ES-I3 (cell line): Measurements from ENCODE around the gene CD2AP.
"Not testable (repeated sequence)": the region's sequence is repeated elsewhere in the genome, so short reads cannot be mapped to it uniquely, and the experiment has no call there.

Experiments
- H3K36me3 ChIP-seq: 2 replicates; pipeline ENCODE4 v1.6.1; 2013; ENCODE audit warnings: mild to moderate bottlenecking, low read length, control low read depth, moderate library complexity; ENCODE audit not compliant: insufficient read depth
- H3K4me1 ChIP-seq: 2 replicates; pipeline ENCODE4 v1.6.1; 2013; ENCODE audit warnings: mild to moderate bottlenecking, control low read depth, low read length; ENCODE audit not compliant: insufficient read depth
- H3K9ac ChIP-seq: 2 replicates; pipeline ENCODE4 v1.6.1; 2013; ENCODE audit warnings: low read depth, mild to moderate bottlenecking, low read length, moderate library complexity
- H3K9me3 ChIP-seq: 2 replicates; pipeline ENCODE4 v1.6.1; 2013; ENCODE audit warnings: mild to moderate bottlenecking, low read length, moderate library complexity; ENCODE audit not compliant: control insufficient read depth, insufficient read depth

The CD2AP gene

GRCh38 chr6:47633141-47633540 is 155.6 kb downstream of the CD2AP start:
- H3K9ac ChIP-seq, result no peak overlapping the region
- peaks cover 13% of the 10 kb centered on the region for H3K4me1 ChIP-seq
- H3K36me3 ChIP-seq, result no peaks in the 10 kb centered on the region
- no peaks in the 10 kb centered on the region for H3K9me3 ChIP-seq

GRCh38 chr6:47634210-47635047 is 156.8 kb downstream of the CD2AP start:
- no peak overlapping the region for H3K9ac ChIP-seq
- peaks cover 13% of the 10 kb centered on the region for H3K4me1 ChIP-seq
- H3K9me3 ChIP-seq, result no peaks in the 10 kb centered on the region
- H3K36me3 ChIP-seq, result no peaks in the 10 kb centered on the region

DNA sequence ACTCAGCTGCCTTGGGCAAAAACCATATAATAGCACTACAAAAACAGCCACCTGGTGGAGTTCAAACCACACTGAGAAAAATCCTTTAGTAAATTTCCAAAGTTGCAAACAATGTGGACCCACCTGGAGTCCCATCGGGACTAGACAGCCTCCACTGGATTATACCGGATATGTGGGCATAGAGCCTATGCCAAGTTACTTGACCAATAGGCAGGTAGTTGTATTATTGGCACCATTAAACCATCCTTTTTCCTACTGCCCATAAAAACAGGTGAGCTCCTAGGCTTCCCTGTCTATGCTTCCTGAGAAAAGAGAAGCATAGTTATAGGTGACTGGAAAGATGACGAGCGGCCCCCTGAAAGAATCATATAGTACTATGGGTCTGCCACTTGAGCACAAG is 169.1 kb downstream of the CD2AP start:
- no peaks in the 10 kb centered on the region for H3K36me3 ChIP-seq
- H3K9ac ChIP-seq, result no peak overlapping the region
- no peaks in the 10 kb centered on the region for H3K9me3 ChIP-seq
- peaks cover 5% of the 10 kb centered on the region; the same call in 1 of the 2 replicates for H3K4me1 ChIP-seq

GRCh38 chr6:47647188-47647587 is 169.6 kb downstream of the CD2AP start:
- peaks cover 5% of the 10 kb centered on the region; the same call in 1 of the 2 replicates for H3K4me1 ChIP-seq
- no peaks in the 10 kb centered on the region for H3K36me3 ChIP-seq
- H3K9ac ChIP-seq, result no peak overlapping the region
- no peaks in the 10 kb centered on the region for H3K9me3 ChIP-seq

DNA sequence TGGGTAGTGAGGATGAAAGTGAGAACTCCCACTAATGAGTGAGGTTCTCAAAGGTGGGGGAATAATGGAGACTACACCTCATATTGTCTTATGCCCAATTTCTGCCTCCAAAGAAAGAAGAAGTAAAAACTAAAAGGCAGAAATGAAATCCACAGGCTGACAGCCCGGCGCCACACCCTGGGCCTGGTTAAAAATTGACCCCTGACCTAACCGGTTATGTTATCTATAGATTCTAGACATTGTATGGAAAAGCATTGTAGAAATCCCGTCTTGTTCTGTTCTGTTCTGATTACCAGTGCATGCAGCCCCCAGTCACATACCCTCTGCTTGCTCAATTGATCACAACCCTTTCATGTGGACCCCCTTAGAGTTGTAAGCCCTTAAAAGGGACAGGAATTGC is 170.0 kb downstream of the CD2AP start:
- H3K36me3 ChIP-seq, H3K4me1 ChIP-seq, H3K9ac ChIP-seq, H3K9me3 ChIP-seq: not testable (repeated sequence)

DNA sequence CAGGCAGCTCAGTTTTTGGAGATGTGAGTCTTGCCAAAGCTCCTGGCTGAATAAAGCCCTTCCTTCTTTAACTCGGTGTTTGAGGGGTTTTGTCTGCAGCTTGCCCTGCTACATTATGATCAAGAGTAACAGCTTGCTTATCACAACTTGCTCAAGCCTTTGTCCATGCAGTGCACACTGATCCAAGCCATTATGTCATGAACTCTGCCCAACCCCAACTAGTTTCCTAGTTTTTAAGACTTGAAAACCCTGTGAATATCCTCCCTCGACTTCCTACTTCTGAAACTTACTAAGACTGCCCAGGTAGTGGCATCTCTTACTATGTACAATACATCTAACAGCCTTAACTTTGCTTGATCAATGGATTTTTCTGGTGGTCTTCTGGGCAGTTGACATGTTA is 170.4 kb downstream of the CD2AP start:
- H3K36me3 ChIP-seq, result no peaks in the 10 kb centered on the region
- no peaks in the 10 kb centered on the region for H3K9me3 ChIP-seq
- H3K4me1 ChIP-seq, result peaks cover 5% of the 10 kb centered on the region; the same call in 1 of the 2 replicates
- no peak overlapping the region for H3K9ac ChIP-seq

DNA sequence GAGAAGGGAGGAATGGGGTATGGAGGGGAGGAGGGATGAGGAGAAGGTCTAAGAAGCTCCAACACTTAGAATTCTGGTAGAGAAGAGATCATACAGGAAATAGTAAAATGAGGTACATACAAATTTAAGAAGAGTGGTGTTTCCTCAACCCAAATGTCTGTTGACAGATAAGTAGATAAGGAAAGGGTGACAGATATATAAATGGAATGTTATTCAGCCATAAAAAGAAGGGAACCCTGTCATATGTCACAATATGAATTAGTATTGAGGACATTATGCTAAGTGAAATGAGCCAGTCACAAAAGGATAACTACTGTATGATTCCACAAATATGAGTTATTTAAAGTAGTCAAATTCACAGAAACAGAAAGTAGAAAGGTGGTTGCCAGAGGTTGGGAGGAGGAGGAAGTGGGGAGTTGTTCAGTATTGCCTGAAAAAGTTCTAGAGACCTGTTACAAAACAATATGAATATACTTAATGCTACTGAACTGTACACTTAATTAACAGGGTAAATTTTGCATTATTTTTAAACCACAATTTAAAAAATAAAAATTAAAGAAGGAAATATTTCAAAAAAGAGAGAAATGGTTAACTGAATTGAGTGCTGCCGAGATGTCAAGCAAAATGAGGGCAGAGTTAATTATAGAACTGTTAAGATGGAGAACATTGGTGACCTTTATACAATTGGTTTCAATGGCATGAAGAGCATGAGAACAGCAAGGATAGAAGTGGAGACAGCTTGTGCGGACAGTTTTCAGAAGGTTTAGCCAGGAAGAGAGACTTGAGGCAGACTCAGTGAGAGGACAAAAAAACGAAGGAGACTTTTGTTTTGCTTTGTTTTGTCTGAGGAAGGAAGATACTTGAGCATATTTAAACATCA is 173.2 kb downstream of the CD2AP start:
- H3K4me1 ChIP-seq, result peaks cover 5% of the 10 kb centered on the region; the same call in 1 of the 2 replicates

DNA sequence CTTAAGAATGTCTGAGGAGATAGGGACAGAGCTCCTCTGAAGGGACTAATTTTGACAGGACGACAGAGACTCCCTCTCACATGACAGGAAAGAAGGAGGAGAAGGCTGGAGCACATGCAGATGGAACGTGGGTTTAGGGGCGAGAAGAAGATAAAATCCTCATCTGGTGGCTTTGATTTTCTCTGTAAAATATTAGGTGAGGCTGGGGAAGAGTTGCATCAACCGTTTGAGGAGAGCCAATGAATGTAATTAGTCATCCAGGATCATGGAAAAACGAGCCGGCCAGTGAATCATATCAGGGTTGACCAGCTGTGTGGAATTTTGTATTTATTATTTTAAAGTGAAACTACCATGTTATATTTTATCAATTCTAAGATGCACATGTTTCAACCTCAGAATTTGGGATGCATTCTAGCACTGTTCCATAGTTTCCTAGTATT is 173.9 kb downstream of the CD2AP start:
- H3K4me1 ChIP-seq, result peaks cover 8% of the 10 kb centered on the region
- H3K9ac ChIP-seq, result no peak overlapping the region
- no peaks in the 10 kb centered on the region for H3K9me3 ChIP-seq
- no peaks in the 10 kb centered on the region for H3K36me3 ChIP-seq

More for the DNA sequence above, 173.2 kb downstream of the CD2AP start:
- Histone ChIP-seq H3K36me3 (no peaks in the 10 kb centered on the region), H3K9ac (no peak overlapping the region), H3K9me3 (no peaks in the 10 kb centered on the region)

- peaks cover 11% of the 10 kb centered on the region for H3K4me1 ChIP-seq
- no peaks in the 10 kb centered on the region for H3K36me3 ChIP-seq
- no peak overlapping the region for H3K9ac ChIP-seq
- H3K9me3 ChIP-seq, result no peaks in the 10 kb centered on the region
Observed at GRCh38 chr6:47653706-47654105, 176.1 kb downstream of the CD2AP start.

DNA sequence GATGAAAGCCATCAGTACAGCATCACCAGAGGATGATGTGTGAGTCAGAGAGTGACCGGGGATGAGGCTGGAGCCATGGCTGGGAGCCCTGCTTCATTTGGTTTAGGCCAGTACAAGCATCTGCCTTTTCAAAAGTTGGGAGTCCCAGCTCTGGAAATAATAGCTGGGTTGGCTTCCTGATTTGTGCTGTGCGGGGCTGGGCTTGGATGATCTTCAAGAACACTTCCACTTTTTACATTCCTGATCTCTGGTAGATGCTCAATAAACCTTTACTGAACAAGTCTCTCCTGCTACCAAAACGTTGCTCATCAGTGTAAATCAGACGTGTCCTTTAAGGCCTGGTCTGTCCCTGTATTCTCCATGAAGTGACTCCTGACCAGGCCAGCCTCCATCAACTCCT is 176.7 kb downstream of the CD2AP start:
- peaks cover 11% of the 10 kb centered on the region for H3K4me1 ChIP-seq
- H3K9me3 ChIP-seq, result no peaks in the 10 kb centered on the region
- no peak overlapping the region for H3K9ac ChIP-seq
- H3K36me3 ChIP-seq, result no peaks in the 10 kb centered on the region

DNA sequence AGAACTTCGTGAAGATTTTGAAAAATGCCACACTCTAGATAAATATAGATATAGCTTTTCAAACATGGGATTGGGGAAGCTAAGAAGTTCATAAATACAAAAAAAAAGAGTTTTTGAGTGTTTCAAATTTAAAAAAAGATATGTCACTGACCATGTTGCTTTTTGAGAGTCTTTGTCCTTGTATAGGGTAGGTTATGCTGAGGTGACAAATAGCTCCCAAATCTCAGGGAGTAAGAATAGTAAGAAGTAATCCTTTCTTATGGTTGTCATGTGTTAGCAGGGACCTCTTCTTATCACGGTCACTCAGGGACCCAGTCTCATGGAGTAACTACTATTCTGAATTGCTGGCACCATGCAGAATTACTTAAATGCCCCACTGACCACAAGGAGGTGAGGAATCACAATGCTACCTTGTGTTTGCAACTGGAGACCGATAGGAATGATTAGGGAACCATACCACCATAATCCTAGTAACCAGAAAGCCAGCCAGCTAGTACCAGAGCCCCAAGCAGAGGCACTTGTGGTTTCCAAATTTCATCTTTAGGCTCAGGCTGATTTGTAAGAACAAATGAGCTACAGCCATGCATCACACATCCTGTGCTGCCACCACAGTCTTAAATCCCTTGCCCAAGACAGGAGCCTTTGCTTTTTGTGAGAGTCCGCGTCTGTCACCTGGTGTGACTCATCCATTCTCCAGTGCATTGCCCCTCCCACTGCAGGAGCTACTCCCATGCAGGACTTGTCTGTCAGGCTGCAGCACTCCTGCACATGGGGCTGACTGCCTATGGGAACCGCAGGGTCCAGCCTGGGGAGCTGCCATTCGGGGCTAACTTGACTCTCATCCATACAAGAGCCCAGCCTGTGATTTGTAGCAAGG is 178.4 kb downstream of the CD2AP start:
- H3K9me3 ChIP-seq, result no peaks in the 10 kb centered on the region
- no peaks in the 10 kb centered on the region for H3K36me3 ChIP-seq
- H3K9ac ChIP-seq, result no peak overlapping the region
- peaks cover 10% of the 10 kb centered on the region for H3K4me1 ChIP-seq

DNA sequence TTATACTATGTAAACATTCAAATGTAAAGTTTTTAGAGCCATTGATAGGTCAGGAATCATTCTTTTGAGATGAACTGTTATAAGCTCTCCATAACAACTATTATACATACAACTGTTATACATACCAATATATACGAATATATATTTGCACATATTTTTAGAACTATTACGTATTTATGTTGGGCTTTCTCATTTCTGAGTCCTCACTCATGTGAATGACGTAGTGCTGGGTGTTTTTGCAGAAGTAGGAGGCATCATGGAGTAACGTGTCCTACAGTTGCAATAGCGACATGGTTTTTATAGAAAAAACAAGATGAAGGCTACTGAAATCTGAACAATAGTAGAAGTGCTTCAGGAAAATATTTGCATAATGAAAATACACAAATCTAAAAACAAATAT is 184.4 kb downstream of the CD2AP start:
- Histone ChIP-seq H3K36me3 (no peaks in the 10 kb centered on the region), H3K4me1 (peaks cover 10% of the 10 kb centered on the region), H3K9me3 (no peaks in the 10 kb centered on the region), H3K9ac (no peak overlapping the region)

- Histone ChIP-seq H3K9ac (no peak overlapping the region), H3K36me3 (no peaks in the 10 kb centered on the region), H3K9me3 (no peaks in the 10 kb centered on the region), H3K4me1 (peaks cover 7% of the 10 kb centered on the region)
Observed at GRCh38 chr6:47663462-47664216, 186.1 kb downstream of the CD2AP start.
